ENCODE data around the gene MGAT5.

Gene MGAT5

DNA sequence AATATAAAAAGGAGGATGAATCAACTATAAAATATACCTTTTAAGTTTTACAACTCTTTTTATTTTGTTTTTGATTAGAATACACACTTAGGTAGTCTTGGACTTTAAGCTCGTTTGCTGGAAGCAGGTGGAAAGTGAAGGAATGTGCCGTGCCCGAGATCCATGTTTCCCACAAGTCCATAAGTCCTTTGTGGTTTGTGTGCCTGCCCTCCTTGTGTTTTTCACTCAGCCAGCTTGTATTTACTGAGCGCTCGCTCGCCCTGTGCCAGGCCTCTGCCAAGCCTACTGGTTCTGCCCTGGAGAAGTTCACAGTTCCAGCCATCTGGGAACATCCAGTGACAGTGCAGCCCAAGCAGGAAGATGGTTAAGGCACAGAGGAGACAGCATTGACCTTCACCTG, 142.6 kb downstream of the MGAT5 start:
- H3K4me1 ChIP-seq (ENCODE audit: control insufficient read depth, insufficient read depth, low read length) = no peaks in the 10 kb centered on the region
- H3K27ac ChIP-seq (ENCODE audit: extremely low read depth, low read depth, low read length) = no peak overlapping the region
- POLR2A ChIA-PET = no interaction called here
- no peak overlapping the region for H3K4me3 ChIP-seq (ENCODE audit: low read depth, low read length)
- CTCF ChIA-PET = no interaction called here
- no peaks in the 10 kb centered on the region for H3K9me3 ChIP-seq (ENCODE audit: control insufficient read depth, insufficient read depth, low read depth, low read length)
- TF ChIP-seq GFI1B (tag by site-specific recombination; IDR thresholded peaks at IDR 0.05) (no peak), ZNF132 (tag by site-specific recombination; IDR thresholded peaks at IDR 0.05; ENCODE audit: borderline replicate concordance) (no peak), ZNF830 (tag by site-specific recombination; IDR thresholded peaks at IDR 0.05; ENCODE audit: low read depth) (no peak), KLF7 (tag by site-specific recombination; IDR thresholded peaks at IDR 0.05; ENCODE audit: borderline replicate concordance) (no peak), ZNF274 (IDR thresholded peaks at IDR 0.05; ENCODE audit: low read length) (no peak), ZNF274 (tag by site-specific recombination; IDR thresholded peaks at IDR 0.05; ENCODE audit: borderline replicate concordance) (no peak)
- TF ChIP-seq, protein P1, sequence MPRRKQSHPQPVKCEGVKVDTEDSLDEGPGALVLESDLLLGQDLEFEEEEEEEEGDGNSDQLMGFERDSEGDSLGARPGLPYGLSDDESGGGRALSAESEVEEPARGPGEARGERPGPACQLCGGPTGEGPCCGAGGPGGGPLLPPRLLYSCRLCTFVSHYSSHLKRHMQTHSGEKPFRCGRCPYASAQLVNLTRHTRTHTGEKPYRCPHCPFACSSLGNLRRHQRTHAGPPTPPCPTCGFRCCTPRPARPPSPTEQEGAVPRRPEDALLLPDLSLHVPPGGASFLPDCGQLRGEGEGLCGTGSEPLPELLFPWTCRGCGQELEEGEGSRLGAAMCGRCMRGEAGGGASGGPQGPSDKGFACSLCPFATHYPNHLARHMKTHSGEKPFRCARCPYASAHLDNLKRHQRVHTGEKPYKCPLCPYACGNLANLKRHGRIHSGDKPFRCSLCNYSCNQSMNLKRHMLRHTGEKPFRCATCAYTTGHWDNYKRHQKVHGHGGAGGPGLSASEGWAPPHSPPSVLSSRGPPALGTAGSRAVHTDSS (tag by site-specific recombination; IDR thresholded peaks at IDR 0.05) = no peak
- no peaks in the 10 kb centered on the region for H3K36me3 ChIP-seq (ENCODE audit: control insufficient read depth in 2 of 2, insufficient read depth in 1 of 2, low read length in 2 of 2)

DNA sequence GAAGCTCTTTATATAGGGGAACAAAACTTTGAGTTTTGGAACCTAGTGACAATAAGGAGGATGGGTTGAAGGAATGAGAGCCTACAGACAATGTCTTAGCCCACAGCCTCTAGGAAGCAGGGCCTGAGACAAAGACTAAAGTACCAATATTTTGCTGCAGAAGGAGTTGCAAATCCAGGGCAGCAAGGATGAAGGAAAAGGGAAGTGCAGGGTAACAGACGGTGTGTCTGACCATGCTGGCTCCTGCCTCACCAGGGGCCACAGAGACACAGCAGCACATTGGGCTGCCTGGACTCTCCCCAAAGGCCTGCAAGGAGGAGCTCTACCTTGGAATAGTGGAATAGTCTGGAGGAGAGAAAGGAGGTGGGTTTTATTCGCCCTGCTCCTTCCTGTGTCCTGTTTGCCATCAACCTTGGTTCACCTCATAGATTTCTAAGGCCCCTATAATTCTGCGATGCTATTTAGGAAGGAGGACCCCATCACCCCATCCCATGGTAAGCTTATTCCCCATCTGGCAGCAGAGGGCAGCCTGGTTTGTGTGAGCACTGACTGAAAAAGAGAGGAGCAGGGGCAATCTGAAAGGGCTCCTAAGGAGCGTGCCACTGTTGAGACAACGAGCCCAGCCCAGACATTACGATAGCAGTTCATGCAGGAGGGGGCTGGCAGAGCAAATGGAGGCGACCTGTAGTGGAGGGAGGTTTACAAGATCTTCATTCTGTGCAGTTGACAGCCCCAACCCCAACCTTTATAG, 143.4 kb downstream of the MGAT5 start:
- H3K9me3 ChIP-seq (ENCODE audit: control insufficient read depth, insufficient read depth, low read depth, low read length) = no peaks in the 10 kb centered on the region
- H3K36me3 ChIP-seq (ENCODE audit: control insufficient read depth in 2 of 2, insufficient read depth in 1 of 2, low read length in 2 of 2) = no peaks in the 10 kb centered on the region
- TF ChIP-seq ZNF366 (tag by site-specific recombination; conservative IDR thresholded peaks at IDR 0.05) (no peak), IKZF3 (tag by site-specific recombination; IDR thresholded peaks at IDR 0.05) (no peak), ZNF146 (tag by site-specific recombination; IDR thresholded peaks at IDR 0.05) (no peak), PRDM1 (tag by site-specific recombination; IDR thresholded peaks at IDR 0.05) (no peak), GLIS1 (tag by site-specific recombination; IDR thresholded peaks at IDR 0.05) (no peak), ZXDB (tag by site-specific recombination; IDR thresholded peaks at IDR 0.05) (no peak), ZNF560 (tag by site-specific recombination; IDR thresholded peaks at IDR 0.05; ENCODE audit: borderline replicate concordance) (no peak)
- POLR2A ChIA-PET = no interaction called here
- no peaks in the 10 kb centered on the region for H3K4me1 ChIP-seq (ENCODE audit: control insufficient read depth, insufficient read depth, low read length)
- CTCF ChIA-PET = interaction anchor here (2.4 kb wide), 1 partner anchor 15 kb away, joined by 13 read pairs; no protein-coding TSS in a partner anchor
- H3K4me3 ChIP-seq (ENCODE audit: low read depth, low read length) = no peak overlapping the region
- no peak overlapping the region for H3K27ac ChIP-seq (ENCODE audit: extremely low read depth, low read depth, low read length)

DNA sequence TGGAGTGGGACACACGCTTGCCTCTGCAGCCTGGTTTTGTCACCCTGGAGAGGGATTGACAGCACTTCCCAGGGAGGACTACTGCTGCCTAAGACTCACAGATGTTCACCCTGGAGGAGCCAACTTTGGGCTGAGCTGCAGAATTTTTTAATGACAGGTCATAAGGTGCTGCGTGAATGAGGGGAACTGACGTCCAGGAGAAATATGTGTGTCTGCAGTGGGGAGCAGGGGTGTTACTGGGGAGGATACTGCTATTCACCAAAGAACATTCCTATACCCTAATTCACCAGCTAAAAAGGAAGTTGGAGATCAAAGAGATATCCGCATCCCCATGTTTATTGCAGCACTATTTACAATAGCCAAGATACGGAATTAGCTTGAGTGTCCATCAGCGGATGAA, 144.4 kb downstream of the MGAT5 start:
- no peaks in the 10 kb centered on the region for H3K4me1 ChIP-seq (ENCODE audit: control insufficient read depth, insufficient read depth, low read length)
- ChIA-PET CTCF (interaction anchor here (2.4 kb wide), 1 partner anchor 14 kb away, joined by 13 read pairs; no protein-coding TSS in a partner anchor), POLR2A (no interaction called here)
- no peak overlapping the region for H3K27ac ChIP-seq (ENCODE audit: extremely low read depth, low read depth, low read length)
- H3K36me3 ChIP-seq (ENCODE audit: control insufficient read depth in 2 of 2, insufficient read depth in 1 of 2, low read length in 2 of 2) = peaks cover 0 to 6% of the 10 kb centered on the region in 2 experiments; a peak in 1 of 3 replicates
- no peak overlapping the region for H3K4me3 ChIP-seq (ENCODE audit: low read depth, low read length)
- no peaks in the 10 kb centered on the region for H3K9me3 ChIP-seq (ENCODE audit: control insufficient read depth, insufficient read depth, low read depth, low read length)
- TF ChIP-seq, protein P2, sequence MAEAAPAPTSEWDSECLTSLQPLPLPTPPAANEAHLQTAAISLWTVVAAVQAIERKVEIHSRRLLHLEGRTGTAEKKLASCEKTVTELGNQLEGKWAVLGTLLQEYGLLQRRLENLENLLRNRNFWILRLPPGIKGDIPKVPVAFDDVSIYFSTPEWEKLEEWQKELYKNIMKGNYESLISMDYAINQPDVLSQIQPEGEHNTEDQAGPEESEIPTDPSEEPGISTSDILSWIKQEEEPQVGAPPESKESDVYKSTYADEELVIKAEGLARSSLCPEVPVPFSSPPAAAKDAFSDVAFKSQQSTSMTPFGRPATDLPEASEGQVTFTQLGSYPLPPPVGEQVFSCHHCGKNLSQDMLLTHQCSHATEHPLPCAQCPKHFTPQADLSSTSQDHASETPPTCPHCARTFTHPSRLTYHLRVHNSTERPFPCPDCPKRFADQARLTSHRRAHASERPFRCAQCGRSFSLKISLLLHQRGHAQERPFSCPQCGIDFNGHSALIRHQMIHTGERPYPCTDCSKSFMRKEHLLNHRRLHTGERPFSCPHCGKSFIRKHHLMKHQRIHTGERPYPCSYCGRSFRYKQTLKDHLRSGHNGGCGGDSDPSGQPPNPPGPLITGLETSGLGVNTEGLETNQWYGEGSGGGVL (tag by site-specific recombination; IDR thresholded peaks at IDR 0.05) = no peak
- no peak for TF ChIP-seq ZNF626 (tag by site-specific recombination; IDR thresholded peaks at IDR 0.05)
- TF ChIP-seq ZBTB20 (tag by site-specific recombination; IDR thresholded peaks at IDR 0.05) = no peak
- TF ChIP-seq, protein P1 (tag by site-specific recombination; IDR thresholded peaks at IDR 0.05) = no peak
- TF ChIP-seq OVOL3 (tag by site-specific recombination; IDR thresholded peaks at IDR 0.05) = no peak
- no peak for TF ChIP-seq ZSCAN16 (tag by site-specific recombination; IDR thresholded peaks at IDR 0.05)
- TF ChIP-seq SP3 (tag by site-specific recombination; IDR thresholded peaks at IDR 0.05) = no peak
- TF ChIP-seq, protein P3, sequence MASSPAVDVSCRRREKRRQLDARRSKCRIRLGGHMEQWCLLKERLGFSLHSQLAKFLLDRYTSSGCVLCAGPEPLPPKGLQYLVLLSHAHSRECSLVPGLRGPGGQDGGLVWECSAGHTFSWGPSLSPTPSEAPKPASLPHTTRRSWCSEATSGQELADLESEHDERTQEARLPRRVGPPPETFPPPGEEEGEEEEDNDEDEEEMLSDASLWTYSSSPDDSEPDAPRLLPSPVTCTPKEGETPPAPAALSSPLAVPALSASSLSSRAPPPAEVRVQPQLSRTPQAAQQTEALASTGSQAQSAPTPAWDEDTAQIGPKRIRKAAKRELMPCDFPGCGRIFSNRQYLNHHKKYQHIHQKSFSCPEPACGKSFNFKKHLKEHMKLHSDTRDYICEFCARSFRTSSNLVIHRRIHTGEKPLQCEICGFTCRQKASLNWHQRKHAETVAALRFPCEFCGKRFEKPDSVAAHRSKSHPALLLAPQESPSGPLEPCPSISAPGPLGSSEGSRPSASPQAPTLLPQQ (tag by site-specific recombination; IDR thresholded peaks at IDR 0.05) = no peak
- no peak for TF ChIP-seq SALL2 (tag by site-specific recombination; IDR thresholded peaks at IDR 0.05; ENCODE audit: borderline replicate concordance)
